HG02678 (cell line): ENCODE data around the gene SUSD2.
"Not testable (repeated sequence)": the region's sequence is repeated elsewhere in the genome, so short reads cannot be mapped to it uniquely, and the experiment has no call there.

Experiments
- ATAC-seq: cut with Tn5 transposase; IDR thresholded peaks from one replicate; pipeline ENCODE4 v1.9.1; 2021; ENCODE audit warnings: mild to moderate bottlenecking, moderate library complexity; ENCODE audit not compliant: unreplicated experiment

SUSD2 gene

DNA sequence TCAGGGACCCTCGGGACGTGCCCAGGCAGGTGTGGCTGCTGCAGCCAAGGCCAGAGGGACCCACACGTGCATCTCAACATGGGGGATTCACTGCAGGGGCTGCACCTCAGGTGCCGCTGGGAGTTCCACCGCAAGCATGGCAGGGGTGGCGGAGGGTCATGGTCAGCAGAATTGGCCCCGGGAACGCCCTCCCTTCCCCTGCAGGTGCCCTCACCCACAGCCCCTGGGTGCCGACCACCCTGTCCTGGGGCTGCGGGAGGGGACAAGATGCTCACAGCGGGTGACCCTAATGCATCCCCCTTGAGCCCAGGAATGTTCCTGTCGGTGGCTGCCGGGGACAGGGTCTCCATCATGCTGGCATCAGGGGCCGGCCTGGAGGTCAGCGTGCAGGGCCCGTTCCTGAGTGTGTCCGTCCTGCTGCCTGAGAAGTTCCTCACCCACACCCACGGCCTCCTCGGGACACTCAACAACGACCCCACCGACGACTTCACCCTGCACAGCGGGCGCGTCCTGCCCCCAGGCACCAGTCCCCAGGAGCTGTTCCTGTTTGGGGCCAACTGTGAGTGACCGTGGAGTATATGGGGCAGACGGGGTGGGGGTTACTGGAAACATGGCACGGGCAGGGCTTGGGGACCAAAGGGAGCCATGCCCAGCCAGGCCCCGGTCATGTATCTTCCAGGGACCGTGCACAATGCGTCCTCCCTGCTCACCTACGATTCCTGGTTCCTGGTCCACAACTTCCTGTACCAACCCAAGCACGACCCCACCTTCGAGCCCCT, 5.8 kb downstream of the SUSD2 start:
- ATAC-seq = no peak

GRCh38 chr22:24187731-24188644, 6.7 kb downstream of the SUSD2 start:
- ATAC-seq = no peak

- no peak for ATAC-seq
These were observed 7.5 kb downstream of the SUSD2 start for GRCh38 chr22:24188705-24189248.

GRCh38 chr22:24189249-24190158, 8.2 kb downstream of the SUSD2 start:
- ATAC-seq = no peak

GRCh38 chr22:24190159-24190540, 8.9 kb downstream of the SUSD2 start:
- ATAC-seq = no peak

DNA sequence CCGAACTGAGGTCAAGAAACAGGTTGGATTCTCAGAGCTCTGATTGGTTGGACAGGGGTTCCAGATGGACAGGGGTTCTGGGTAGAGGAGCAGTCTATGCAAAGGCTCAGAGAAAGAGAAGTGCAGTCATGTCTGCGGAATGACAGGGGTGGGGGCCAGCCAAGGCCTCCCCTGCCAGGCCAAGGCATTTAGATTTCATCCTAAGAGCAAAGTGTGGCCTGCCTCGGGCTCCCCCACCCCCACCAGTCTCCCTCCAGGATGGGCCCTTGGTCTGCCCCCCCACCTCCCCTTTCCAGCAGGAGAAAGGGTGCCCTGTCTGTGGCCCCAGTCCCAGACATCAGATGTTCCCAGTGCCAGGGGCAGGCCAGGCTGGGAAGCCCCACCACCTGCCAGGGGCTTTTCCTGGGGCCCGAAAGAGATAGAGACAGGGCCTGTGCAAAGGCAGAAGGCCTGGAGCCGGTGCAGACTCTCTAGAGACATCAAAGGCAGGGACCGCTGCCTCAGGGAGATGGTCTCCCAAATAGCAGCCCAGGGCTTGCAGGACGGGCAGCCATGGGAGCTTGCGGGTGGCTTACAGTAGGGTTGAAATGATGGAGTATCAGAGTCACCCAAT, 9.4 kb downstream of the SUSD2 start:
- ATAC-seq = no peak

DNA sequence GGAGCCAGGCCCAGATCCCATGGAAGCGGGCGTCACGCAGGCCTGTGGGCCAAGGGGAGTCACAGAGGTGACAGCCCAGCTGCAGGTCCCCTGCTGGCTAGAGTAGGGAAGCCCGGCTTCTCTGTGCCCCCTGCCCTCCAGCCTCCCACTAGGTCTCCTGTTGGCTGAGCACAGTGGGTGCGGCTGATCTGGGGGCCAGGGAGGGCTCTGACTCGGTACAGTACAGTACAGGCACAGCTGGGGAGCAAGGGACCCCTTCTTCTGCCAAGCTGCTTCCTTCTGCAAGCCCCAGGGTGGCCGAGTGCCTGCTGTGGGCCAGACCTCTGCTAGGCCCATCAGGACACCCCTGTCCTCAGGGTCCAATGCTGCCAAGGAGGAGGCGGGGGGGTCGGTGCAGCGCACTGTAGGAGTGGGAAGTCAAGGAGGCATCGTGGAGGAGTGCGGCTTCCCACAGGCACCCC, 10.1 kb downstream of the SUSD2 start:
- no peak for ATAC-seq

DNA sequence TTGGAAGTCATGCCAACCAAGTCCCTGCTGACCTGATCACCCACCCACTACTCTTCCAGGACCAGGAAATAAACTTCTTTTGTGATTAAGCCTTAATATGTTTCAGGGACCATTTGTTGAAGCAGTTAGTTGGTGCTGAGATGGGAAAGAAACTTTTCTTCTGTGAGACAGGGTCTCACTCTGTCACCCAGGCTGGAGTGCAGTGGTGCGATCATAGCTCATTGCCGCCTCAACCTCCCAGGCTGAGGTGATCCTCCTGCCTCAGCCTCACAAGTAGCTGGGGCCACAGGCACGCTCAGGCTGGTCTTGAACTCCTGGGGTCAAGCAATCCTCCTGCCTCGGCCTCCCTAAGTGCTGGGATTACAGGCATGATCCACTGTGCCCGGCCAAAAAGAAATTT, 10.6 kb downstream of the SUSD2 start:
- ATAC-seq = no peak

DNA sequence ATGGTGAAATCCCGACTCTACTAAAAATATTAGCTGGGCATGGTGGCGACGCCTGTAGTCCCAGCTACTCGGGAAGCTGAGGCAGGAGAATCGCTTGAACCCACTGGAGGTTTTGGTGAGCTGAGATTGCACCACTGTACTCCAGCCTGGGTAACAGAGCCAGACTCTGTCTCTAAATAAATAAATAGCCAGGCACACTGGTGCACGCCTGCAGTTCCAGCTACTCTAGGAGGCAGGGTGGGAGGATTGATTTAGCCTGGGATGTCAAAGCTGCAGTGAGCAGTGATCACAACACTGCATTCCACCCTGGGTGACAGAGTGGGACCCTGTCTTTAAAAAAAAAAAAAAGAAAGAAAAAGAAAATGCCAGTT, 17.4 kb downstream of the SUSD2 start:
- ATAC-seq = no peak

- no peak for ATAC-seq
These were observed 19.4 kb downstream of the SUSD2 start for GRCh38 chr22:24200619-24201212.

DNA sequence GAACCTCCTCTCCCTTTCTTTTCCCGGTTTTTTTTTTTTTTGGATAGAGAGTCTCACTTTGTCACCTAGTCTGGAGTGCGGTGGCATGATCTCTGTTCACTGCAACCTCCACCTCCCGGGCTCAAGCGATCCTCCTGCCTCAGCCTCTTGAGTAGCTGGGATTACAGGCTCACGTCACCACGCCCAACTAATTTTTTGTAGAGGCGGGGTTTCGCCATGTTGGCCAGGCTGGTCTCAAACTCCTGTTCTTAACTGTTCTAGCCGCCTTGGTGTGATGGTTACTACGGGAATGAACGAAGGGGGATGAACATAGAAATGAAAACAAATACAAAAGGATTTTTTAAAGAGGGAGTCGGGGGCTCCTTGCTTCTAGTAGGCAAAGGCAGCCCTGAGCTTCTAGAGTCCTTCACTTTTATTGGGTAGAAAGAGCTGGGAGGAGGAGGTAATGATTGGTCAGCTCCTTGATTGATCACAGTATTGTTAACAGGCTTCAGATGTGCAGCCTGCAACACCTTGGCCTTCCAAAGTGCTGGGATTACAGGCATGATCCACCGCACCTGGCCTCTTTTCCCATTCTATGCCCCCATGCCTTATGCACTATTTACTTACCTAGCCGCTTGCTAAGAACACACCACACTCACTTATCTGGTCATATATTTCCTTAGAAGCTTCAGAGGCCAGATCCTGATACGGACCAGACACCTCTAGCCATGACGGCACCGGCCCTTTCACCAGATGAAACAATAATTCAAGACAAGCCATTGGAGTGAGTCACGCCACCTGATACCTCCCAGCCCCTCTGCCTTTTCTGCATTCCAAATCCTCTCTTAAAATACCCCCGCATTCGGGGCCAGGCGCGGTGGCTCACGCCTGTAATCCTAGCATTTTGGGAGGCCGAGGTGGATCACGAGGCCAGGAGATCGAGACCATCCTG, 20.7 kb downstream of the SUSD2 start:
- ATAC-seq = no peak

- not testable (repeated sequence) for ATAC-seq
These were observed 22.6 kb downstream of the SUSD2 start for GRCh38 chr22:24203856-24204255.

GRCh38 chr22:24205438-24206195, 24.3 kb downstream of the SUSD2 start:
- no peak for ATAC-seq

- ATAC-seq = not testable (repeated sequence)
These were observed 25.4 kb downstream of the SUSD2 start for GRCh38 chr22:24206460-24207263.

DNA sequence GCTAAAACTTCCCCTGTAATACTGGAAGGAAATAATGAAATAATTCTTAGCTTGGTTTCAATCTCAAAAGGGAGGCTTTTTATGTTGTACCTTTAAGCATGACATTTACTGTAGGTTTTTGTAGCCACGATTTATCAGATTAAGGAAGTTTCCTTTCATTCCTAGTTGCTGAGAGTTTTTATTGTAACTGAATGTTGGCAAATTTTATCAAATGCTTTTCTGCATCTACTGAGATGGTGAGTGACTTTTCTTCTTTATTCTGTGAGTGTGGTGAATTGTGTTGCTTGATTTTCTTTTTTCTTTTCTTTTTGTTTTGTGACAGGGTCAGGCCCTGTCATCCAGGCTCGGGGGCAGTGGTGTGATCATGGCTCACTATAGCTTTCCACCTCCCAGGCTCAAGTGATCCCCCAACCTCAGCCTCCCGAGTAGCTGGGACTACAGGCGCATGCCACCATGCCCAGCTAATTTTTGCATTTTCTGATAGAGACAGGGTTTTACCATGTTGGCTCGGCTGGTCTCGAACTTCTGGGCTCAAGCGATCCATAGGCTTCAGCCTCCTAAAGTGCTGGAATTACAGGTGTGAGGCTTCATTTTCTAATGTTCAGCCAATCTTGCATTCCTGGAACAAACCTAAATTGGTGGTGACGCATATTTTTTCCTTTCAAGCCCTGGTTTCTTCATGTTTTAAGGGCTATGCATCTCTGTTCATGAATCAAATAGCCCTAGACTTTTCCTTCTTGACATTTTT, 26.2 kb downstream of the SUSD2 start:
- no peak for ATAC-seq

GRCh38 chr22:24208012-24208749, 26.9 kb downstream of the SUSD2 start:
- no peak for ATAC-seq
